Measurements from ENCODE around the gene PEAR1. TPM values are rescaled to one million over a fixed set of nuclear protein-coding genes. Genes with fewer than 3 reads are reported as not detected.

PEAR1 gene
- total and polyA plus RNA-seq, 2 donors (not counting 1 experiment from before 2014, with no cell fraction given), result 0.03 TPM; not detected in 1

GRCh38 chr1:156853761-156854160 is 39.8 kb upstream of the PEAR1 start:
- no peak overlapping the region for H2AFZ ChIP-seq (ENCODE audit: insufficient read depth, low read depth, low read length, poor library complexity, severe bottlenecking)
- H3K27me3 ChIP-seq (replicated peaks in 1 of 4; ENCODE audit: control extremely low read depth in 1 of 4, control insufficient read depth in 3 of 4, insufficient read depth in 4 of 4, low read length in 3 of 4), result peaks cover 0 to 28% (median 10%) of the 10 kb centered on the region in 4 experiments
- ATAC-seq (ENCODE audit: low read depth) (no peak), DNase-seq (no peak)
- no peaks in the 10 kb centered on the region for H3K79me2 ChIP-seq (ENCODE audit: control insufficient read depth, insufficient read depth, low read length)
- TF ChIP-seq CTCF (IDR thresholded peaks at IDR 0.05), result no peak
- no peak for TF ChIP-seq EZH2 (IDR thresholded peaks at IDR 0.05; ENCODE audit: borderline replicate concordance, insufficient read depth, low read depth, low read length, poor library complexity, severe bottlenecking)
- no peak overlapping the region for H3K4me3 ChIP-seq (ENCODE audit: control extremely low read depth in 1 of 5, extremely low read depth in 1 of 5, insufficient read depth in 1 of 5, low read depth in 2 of 5, low read length in 4 of 5)
- intact Hi-C loops (cut with micrococcal nuclease), result no loop called here
- CTCF ChIA-PET, result interaction anchor here (1.3 to 1.6 kb wide), 2 partner anchors 58 to 164 kb away, joined by 3 to 6 read pairs; no protein-coding TSS in a partner anchor
- no peak overlapping the region for H3K4me3 Mint-ChIP-seq
- peaks cover 0 to 3% of the 10 kb centered on the region in 2 donors for H3K4me1 ChIP-seq (ENCODE audit: control insufficient read depth in 2 of 2, insufficient read depth in 2 of 2, low read length in 2 of 2)
- H3K4me1 Mint-ChIP-seq, result peaks cover 7% of the 10 kb centered on the region
- no peaks in the 10 kb centered on the region for H3K9me3 Mint-ChIP-seq (ENCODE audit: insufficient read depth)
- H3K27ac Mint-ChIP-seq, result no peak overlapping the region
- no peaks in the 10 kb centered on the region for H4K20me1 ChIP-seq (ENCODE audit: control insufficient read depth, insufficient read depth, low read length, poor library complexity, severe bottlenecking)
- 93% methylated on average over 19 of the region's 19 CpGs for WGBS (ENCODE audit: insufficient coverage)
- H3K9ac ChIP-seq (ENCODE audit: low read length), result no peak overlapping the region
- H3K4me2 ChIP-seq (replicated peaks; ENCODE audit: low read depth, low read length, poor library complexity, severe bottlenecking), result no peak overlapping the region
- H3K9me3 ChIP-seq (ENCODE audit: control extremely low read depth in 1 of 3, control insufficient read depth in 2 of 3, insufficient read depth in 1 of 3, low read length in 2 of 3), result no peaks in the 10 kb centered on the region
- POLR2A ChIA-PET, result no interaction called here
- H3K27ac ChIP-seq (ENCODE audit: low read length in 2 of 2), result no peak overlapping the region
- no peaks in the 10 kb centered on the region for H3K36me3 ChIP-seq (replicated peaks in 1 of 2; ENCODE audit: control extremely low read depth in 1 of 2, control insufficient read depth in 1 of 2, extremely low read depth in 1 of 2, insufficient read depth in 2 of 2, low read length in 1 of 2)
- H3K27me3 Mint-ChIP-seq, result peaks cover 63% of the 10 kb centered on the region

GRCh38 chr1:156854634-156855033 is 38.9 kb upstream of the PEAR1 start:
- H3K36me3 ChIP-seq (replicated peaks in 1 of 2; ENCODE audit: control extremely low read depth in 1 of 2, control insufficient read depth in 1 of 2, extremely low read depth in 1 of 2, insufficient read depth in 2 of 2, low read length in 1 of 2), result no peaks in the 10 kb centered on the region
- no peaks in the 10 kb centered on the region for H3K9me3 ChIP-seq (ENCODE audit: control extremely low read depth in 1 of 3, control insufficient read depth in 2 of 3, insufficient read depth in 1 of 3, low read length in 2 of 3)
- no peaks in the 10 kb centered on the region for H3K9me3 Mint-ChIP-seq (ENCODE audit: insufficient read depth)
- no peak overlapping the region for H3K27ac ChIP-seq (ENCODE audit: low read length in 2 of 2)
- intact Hi-C loops (cut with micrococcal nuclease), result no loop called here
- H3K4me1 Mint-ChIP-seq, result peaks cover 4% of the 10 kb centered on the region
- H3K4me3 ChIP-seq (ENCODE audit: control extremely low read depth in 1 of 5, extremely low read depth in 1 of 5, insufficient read depth in 1 of 5, low read depth in 2 of 5, low read length in 4 of 5), result no peak overlapping the region
- no peak for ATAC-seq (ENCODE audit: low read depth)
- no peak overlapping the region for H2AFZ ChIP-seq (ENCODE audit: insufficient read depth, low read depth, low read length, poor library complexity, severe bottlenecking)
- peaks cover 5% of the 10 kb centered on the region in 2 donors for H3K4me1 ChIP-seq (ENCODE audit: control insufficient read depth in 2 of 2, insufficient read depth in 2 of 2, low read length in 2 of 2)
- peaks cover 0 to 31% (median 12%) of the 10 kb centered on the region in 4 experiments for H3K27me3 ChIP-seq (replicated peaks in 1 of 4; ENCODE audit: control extremely low read depth in 1 of 4, control insufficient read depth in 3 of 4, insufficient read depth in 4 of 4, low read length in 3 of 4)
- H3K4me3 Mint-ChIP-seq, result no peak overlapping the region
- H3K9ac ChIP-seq (ENCODE audit: low read length), result no peak overlapping the region
- DNase-seq, result no peak
- no peak overlapping the region for H3K4me2 ChIP-seq (replicated peaks; ENCODE audit: low read depth, low read length, poor library complexity, severe bottlenecking)
- H4K20me1 ChIP-seq (ENCODE audit: control insufficient read depth, insufficient read depth, low read length, poor library complexity, severe bottlenecking), result no peaks in the 10 kb centered on the region
- H3K27me3 Mint-ChIP-seq, result peaks cover 58% of the 10 kb centered on the region
- CTCF ChIA-PET, result interaction anchor here (0.9 kb wide), 1 partner anchor 32 kb away, joined by 3 read pairs; no protein-coding TSS in a partner anchor
- no peak for TF ChIP-seq CTCF (IDR thresholded peaks at IDR 0.05)
- no peak for TF ChIP-seq EZH2 (IDR thresholded peaks at IDR 0.05; ENCODE audit: borderline replicate concordance, insufficient read depth, low read depth, low read length, poor library complexity, severe bottlenecking)
- H3K79me2 ChIP-seq (ENCODE audit: control insufficient read depth, insufficient read depth, low read length), result no peaks in the 10 kb centered on the region
- POLR2A ChIA-PET, result no interaction called here
- no peak overlapping the region for H3K27ac Mint-ChIP-seq
- WGBS (ENCODE audit: insufficient coverage), result 63% methylated on average over 3 of the region's 3 CpGs

Measured in B cell (primary cell).